HL-60/S4 treated with phorbol 12-myristate 13-acetate at 8.2 ng/mL for 4 days and 3 days (cell line): ENCODE results near the gene DBP.

Experiments
- in situ Hi-C: fragments of 300-500 bp; cut with MboI; formaldehyde crosslinking; loops from 2 replicates; pipeline ENCODE4 v1.15.0; 2022; ENCODE audit warnings: low sequenced_read_pairs

The DBP gene

DNA sequence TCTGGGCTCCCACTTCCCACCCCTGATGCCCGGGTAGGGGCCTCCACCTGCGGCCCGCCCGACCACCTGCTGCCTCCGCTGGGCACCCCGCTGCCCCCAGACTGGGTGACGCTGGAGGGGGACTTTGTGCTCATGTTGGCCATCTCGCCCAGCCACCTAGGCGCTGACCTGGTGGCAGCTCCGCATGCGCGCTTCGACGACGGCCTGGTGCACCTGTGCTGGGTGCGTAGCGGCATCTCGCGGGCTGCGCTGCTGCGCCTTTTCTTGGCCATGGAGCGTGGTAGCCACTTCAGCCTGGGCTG is 7.9 kb downstream of the DBP start:
- in situ Hi-C loops = no loop called here

DNA sequence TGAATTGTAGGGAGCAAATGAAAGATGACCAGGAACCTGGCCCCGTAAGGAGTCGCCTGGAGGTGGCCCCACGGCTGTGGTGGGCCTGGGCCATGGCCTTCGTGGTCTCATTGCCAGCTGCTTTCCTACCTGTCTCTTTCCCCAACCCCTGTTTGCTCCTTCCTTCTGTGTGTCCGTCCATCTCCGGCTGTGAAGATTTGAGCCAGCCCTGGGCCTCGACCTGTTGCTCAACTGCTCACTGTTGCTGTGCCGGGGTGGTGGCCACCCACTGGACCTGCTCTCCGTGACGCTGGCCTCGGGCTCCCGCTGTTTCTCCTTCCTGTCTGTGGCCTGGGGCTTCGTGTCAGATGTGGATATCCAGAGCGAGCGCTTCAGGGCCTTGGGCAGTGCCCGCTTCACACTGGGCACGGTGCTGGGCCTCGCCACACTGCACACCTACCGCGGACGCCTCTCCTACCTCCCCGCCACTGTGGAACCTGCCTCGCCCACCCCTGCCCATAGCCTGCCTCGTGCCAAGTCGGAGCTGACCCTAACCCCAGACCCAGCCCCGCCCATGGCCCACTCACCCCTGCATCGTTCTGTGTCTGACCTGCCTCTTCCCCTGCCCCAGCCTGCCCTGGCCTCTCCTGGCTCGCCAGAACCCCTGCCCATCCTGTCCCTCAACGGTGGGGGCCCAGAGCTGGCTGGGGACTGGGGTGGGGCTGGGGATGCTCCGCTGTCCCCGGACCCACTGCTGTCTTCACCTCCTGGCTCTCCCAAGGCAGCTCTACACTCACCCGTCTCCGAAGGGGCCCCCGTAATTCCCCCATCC is 8.5 kb downstream of the DBP start:
- in situ Hi-C loops = no loop called here

DNA sequence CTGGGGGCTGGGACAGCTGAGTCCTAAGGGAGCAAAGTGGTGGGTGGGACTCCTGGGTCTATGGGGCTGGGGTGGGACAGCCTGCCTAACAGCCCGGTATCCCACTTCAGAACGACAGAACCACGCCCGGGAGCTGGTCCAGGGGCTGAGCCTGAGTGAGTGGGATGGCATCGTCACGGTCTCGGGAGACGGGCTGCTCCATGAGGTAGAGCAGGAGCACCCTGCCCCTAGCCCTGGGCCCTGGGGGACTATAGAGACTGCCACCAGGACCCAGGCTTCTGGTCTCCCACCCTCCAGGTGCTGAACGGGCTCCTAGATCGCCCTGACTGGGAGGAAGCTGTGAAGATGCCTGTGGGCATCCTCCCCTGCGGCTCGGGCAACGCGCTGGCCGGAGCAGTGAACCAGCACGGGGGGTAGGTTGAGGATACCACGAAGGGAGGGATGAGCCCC is 9.3 kb downstream of the DBP start:
- in situ Hi-C loops = no loop called here

DNA sequence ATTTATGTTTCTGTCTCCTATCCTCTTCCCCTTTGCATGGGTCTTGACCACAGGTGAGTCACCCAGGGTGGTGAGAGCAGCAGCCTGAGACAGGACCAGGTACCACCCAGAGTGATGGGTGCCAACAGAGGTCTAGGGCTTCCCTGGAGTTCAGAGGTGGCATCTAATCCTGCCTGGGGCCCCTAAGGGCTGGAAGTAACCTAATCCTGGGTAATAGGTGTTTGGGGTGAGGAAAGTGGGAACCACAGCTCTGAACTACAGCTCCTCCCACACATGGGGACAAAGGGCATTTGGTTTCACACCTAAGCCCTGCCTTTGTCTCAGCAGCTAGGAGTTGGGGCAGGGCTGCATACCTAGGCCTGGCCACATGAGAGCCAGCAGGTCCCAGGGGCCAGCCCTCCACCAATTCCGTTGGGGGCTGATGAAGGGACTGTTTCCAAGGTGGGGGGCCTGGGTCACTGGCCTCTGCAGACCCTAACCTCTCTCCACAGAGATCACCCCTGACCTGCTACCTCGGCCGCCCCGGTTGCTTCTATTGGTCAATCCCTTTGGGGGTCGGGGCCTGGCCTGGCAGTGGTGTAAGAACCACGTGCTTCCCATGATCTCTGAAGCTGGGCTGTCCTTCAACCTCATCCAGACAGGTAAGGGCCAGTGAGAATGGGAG is 9.8 kb downstream of the DBP start:
- in situ Hi-C loops = no loop called here

DNA sequence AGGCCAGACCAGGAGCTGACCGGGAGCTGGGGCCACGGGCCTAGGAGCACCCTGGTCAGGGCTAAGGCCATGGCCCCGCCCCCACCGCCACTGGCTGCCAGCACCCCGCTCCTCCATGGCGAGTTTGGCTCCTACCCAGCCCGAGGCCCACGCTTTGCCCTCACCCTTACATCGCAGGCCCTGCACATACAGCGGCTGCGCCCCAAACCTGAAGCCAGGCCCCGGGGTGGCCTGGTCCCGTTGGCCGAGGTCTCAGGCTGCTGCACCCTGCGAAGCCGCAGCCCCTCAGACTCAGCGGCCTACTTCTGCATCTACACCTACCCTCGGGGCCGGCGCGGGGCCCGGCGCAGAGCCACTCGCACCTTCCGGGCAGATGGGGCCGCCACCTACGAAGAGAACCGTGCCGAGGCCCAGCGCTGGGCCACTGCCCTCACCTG is 11.3 kb downstream of the DBP start:
- in situ Hi-C loops = no loop called here

DNA sequence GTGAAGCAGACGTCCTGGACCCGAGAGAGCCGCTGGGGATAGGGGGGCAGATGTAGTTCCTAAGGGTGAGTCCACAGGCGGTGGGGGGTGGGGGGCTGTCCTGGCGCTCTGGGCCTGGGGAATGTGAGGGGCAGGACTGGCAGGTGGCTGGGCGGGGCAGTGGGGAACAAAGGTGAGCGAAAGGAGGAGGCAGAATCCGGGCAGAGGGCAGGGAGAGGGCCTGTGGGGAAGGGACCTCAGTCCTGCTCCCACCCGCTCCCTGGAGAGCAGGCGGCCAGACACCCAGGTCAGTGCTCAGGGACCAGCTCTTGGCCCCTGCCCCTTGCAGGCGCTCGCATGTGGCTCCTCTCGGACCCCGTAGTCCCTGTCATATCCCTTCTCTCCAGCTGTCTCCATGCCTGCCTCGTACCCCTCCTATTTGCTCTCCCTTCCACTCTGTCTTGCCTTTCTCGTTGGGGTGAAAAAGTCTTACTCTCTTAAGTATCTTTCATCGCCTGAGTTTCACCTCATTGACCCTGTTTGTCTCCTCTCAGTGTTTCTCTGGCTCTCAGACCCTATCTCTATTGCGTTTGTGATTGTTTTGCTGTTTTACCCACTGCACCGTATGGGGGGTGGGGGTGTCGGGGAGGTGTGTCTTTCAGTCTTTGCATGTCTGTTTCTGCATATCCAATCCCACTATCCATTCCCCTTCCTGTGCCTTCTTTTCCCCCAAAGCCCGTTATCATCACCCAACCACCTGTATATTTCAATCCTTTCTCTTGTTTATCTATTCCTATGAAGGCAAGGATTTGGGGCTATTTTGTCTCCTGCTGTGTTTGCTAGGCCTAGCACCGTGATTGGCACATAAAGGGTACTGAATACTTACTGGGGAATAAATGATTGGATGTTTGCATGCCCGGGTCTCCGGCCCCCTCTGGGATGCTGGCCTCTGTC is 12.1 kb downstream of the DBP start:
- in situ Hi-C loops = no loop called here

DNA sequence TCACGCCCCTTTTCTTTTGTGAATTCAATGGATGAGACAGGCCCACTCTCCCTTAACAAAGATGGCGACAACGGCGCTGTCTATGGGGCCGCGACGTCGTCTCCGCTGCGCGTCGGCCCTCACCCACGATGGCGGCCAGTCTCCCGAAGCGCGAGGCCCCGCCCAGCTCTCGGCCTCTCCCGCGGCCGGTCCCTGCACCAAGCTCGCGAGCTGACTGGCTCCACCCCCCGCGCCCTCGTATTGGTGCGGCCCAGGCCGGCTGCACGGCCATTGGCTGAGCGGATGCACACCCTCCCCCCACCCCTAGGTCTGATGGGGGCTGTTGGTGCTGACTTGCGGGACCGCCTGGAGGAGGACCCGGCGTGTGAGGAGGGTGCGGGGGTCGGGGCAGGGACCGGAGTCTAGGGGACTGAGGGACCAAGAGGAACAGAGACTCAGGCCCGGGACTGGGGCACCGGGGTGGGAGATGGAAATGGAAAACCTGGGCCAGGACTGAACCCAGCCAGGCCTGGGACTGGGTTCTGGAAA is 13.0 kb downstream of the DBP start:
- in situ Hi-C loops = no loop called here

DNA sequence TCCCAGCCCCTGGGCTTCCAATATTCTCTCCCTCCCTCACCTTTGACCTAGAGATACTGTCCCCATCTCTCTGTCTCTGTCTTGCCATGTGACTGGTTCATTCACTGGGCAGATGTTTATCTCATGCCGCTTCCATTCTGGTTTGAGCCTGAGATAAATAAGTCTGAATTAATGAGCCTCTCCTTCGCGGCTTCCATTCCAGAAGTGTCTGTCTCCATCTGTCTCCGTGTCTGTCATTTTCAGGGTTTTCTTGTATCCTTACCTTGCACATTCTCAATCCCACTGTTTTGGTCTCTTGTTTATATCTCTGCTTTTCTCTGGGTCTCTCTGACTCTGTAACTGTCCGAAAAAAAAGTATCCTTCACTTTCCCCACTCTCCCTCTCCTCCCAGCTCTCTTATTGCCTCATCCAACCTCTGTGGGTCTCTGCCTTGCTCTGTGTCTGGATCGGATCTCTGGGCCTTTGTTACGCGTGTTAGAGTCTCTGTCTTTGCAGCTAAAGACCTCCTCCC is 13.6 kb downstream of the DBP start:
- in situ Hi-C loops = no loop called here

DNA sequence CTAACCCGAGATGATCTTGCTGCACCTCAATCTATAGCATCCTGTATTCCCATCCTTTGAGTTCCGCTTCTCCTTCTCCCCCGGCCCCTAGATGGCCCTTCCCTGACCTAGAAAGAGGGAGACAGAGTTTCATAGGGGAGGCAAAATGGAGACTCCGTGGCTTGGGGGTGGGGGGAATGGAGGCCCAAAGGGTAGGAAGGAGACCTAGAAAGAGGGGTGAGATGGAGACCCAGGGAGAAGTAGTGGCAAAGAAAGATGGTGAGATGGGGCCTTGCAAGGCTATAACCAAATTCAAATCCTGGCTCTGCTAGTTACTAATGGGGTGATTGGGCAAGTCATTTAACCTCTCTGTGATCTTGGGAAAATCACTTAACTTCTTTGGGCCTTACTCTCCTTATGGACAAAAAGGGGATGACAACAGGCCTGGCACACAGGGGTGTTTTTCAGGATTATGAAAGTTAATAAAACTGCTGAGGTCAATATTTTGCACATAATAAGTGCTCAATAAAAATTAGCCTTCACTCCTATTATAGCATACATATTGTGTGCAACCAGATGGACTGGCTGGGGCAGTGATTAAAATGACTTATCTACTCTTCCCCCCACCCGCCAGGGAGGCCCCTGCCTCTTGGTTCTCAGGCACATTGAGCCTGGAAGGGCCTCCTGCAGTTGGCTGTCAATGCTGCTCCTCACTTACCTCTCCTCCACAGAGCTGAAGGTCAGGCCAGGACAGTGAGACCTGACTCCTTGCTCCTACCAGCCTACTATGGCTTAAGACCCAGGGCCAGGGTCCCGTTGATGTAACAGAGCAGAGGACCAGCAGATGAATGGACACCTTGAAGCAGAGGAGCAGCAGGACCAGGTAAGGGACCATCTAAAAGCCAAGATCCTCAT is 17.2 kb downstream of the DBP start:
- in situ Hi-C loops = no loop called here

DNA sequence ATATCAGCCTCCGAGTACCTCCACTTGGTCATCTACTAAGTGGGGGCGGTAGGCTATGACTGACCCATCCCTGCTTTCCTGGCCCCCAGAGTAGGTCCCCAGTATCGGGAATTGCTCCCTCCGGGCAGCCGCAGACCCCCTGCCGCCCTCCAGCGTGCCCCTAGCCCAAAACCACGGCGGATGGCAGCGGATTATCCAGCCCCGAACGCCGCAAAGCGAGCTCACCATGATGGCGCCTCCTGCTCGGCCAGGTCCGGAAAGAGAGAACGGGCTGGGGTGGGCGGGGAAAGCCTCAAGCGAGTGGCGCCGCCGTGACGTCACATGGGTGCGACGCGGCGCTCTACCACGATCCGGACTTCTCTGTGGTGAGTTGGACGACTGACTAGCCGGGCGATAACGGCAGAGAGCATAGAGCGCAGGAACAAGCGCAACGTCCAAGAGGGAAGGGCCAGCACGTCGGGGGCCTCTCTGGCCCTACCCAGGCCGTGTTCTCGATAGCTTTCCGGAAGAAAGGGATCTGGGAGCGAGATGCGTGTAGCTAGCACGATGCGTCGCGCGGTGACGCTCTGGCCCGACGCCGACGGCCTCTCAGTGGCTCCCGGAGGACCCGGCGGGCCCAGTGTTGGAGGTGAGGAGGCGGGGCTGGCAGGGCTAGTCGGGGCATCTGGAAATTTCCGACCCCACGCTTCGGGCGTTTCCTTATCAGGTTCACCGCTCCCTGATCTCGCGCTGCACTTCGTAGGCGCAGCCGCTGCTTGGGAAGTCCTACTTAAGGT is 18.1 kb downstream of the DBP start, which contains the start of the genes RPL18 and SPHK2:
Gene RPL18 (minus strand): TSS at position 263 of the 776 bp plus-strand sequence. CDS start 35 bp downstream, at position 228.
Gene SPHK2 (plus strand): TSS at position 591 of the 776 bp plus-strand sequence. CDS start 1,009 bp downstream, outside the sequence.
- in situ Hi-C loops = no loop called here

DNA sequence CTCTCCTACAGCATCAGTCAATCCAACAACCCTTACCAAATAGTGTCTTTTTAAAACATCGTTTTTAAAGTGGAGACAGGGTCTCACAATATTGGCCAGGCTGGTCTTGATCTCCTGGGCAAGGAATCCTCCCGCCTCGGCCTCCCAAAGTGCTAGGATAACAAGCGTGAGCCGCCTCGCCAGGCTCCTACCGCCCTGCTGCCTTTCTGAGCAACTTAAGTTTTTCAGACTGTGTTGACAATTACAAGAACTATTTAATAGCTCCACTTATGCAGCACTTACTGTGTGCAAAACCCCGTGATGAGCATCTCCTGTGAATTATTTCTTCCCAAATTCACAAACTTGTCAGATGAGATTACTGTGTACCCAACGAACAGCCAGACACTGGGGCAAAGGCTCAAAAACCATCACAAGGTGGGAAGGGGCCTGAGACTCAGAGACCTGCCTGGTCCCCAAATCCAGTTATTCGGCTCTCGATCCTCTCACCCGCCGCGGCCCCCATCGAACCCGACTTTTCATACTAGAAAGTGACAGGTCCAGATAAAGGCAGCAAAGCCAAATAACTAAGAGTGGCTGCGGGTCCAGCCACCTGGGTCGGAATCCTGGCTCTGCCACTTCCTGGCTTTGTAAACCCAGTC is 18.8 kb downstream of the DBP start:
- in situ Hi-C loops = no loop called here

DNA sequence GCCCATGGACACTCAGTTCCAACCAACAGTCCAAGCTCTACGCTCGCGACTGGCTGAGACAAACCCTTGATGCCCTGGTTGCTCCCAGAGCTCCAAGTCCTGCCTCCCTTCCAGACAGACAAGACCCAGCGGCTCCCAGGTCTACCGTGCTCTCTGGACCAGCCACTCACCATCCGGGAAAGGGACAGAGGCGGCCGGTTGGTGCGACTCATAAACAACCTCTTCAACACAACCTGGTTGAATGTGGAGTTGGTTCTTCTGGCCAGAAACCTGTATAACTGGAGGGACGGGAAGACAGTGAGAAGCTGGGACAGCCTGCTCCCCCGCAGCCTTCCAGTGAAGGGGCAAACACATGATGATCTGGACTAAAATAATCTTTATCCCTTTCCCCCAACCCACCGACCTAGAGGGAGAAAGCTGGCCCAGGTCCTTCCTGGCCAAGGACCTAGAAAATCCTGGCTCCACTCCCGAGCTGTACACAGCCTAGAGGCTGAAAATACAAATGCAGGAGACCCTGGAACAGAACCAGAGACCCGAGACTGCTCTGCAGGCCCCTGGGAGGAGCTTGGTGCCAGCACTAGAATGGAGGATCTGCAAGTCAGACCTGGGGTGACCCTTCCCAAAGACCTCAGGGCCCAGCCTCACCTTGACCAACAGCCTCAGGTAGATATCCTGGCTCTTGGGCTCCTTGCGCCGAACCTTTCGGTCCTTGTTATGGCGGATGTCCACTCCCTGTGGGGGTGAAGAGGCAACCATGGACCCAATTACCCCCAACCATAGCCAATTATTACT is 19.8 kb downstream of the DBP start:
- in situ Hi-C loops = no loop called here

DNA sequence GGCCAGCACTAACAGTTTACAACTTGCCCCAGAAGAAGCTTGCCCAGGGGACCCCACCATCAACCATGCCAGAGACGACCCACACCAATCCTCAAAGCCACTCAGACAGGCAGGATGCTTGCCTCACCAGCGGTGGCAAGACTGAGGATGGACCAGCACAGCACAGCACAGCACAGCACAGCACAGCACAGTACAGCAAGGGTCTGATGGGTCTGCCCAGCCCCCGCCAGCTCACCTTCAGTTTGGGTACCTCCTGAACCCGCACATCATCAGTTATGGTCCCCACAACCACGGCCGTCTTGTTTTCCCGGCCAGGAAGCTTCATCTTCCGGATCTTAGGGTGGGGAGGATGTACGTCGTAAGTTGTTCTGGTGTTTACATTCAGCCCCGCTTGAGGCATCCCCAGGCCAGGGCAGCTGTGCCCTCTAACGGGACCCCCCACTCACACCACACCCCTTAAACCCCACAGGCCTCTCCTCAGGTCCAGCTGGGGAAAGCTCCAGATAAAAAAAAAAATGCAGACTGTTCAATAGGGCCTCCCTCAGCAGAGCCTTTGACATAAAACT is 20.6 kb downstream of the DBP start:
- in situ Hi-C loops = no loop called here

DNA sequence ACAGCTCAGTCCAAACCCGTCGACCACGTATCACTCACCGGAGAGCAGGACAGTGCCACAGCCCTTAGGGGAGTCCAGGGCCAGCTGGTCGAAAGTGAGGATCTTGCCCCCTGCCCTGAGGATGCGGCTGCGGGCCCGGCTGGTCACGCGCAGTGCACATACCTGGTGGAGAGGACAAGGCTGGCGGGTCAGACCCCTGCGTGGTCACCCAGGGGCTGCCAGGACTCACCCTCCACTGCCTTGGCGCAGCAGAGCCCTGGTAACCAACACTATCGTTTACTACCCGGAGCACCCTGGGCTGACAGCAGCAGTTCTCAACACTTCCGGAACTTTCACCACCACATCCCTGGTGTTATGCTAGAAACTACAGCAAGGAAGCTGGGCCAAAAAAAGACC is 21.1 kb downstream of the DBP start:
- in situ Hi-C loops = no loop called here

DNA sequence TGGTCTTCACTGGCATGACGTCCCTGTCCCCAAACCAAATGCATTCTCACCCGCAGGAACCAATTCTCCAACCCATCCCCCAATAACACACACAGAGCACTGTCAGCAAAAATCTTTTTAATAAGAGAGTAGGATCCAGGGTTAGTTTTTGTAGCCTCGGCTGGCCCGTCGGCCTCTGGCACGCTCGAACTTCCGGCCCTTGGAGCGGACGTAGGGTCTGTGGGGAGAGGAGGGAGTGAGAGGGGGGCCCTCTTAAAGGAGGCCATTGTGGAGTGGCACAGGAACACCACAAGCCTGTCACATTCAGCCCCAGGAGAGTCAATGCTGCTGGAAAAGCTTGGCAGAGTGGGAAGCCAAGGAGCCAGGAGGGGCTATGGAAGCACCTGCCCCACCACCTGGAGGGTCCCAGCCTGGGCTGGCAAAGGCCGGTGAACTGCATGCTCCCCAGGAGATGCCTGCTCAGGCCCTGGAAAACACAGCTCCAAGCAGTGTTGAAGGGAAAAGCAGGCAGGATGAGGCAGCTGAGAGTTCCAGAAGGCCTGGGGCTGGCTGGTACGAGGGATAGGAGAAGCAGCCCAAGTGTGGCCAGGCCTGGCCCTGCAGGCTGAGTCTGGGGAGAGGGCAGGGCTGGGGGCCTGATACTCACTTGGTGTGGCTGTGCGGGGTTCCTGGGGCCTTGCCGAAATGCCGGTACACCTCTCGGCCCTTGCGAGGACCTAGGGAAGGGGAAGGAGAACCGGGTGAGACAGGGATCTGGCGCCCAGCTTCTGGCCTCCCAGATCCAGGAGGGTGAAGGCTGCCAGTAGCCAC is 21.7 kb downstream of the DBP start:
- in situ Hi-C loops = no loop called here

DNA sequence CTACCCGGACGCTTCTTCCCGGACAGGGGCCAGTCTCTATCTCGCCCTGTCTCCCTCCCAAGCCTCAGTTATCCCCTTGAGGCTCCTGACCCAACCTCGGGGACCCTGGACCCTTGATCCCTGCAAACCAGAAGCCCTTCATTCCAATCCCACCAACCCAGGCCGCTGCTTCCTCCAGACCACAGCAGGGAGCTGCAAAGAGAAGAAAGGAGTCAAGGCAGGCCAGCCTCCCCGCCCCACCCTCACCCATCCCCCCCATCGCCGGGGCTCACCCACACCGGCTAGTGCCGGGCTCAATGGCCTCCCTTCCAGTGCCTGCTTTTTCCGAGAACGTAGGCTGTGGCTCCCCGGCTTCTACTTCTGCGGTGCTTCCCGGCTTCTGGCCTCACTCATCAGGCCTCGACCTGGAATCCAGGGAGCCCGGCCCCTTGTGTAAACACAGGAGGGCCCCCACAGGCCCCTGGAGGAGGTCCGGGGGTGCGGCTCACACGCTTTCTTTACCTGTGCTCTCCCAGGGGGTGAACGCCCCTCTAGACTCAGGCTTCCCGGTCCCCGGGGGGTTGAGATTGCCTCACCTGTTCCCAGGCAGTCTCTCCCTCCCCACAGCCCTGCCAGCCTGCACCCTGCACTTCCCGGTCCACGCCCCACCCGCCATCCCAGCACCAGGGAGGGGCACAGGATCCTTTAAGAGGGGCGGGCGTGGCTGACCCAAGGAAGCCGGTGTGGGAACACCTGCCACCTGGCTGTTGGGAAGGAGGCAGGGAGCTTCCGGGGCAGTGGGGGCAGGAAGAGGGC is 22.5 kb downstream of the DBP start, which contains the start of gene FAM83E:
Gene FAM83E (minus strand): TSS at position 641 of the 795 bp plus-strand sequence. CDS start 1,704 bp downstream, outside the sequence.
- in situ Hi-C loops = no loop called here
